Measurements from ENCODE around the gene GALNT16.

Gene GALNT16

DNA sequence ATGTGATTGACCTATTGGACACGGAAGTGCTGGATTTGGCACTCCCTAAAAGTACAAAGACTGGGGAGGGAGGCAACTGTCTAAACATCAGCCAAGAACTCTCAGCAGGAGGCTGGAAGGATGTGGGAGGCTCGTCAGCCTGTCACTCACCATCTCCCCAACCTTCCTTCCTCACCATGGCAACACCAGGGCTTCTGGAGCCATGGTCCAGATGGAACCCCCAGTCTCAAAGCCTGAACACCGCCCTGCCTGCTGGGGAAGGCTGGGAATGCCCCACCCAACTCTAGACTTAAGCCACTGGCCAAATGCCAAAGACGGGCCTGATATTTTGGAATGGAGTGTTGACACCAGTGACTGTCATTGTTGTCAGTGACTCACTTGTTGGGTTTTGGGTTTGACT is 55.3 kb downstream of the GALNT16 start:
- Histone ChIP-seq H3K27me3 (ENCODE audit: insufficient read depth, low read length, poor library complexity, severe bottlenecking) (no peaks in the 10 kb centered on the region), H3K4me1 (ENCODE audit: insufficient read depth, low read length, poor library complexity, severe bottlenecking) (no peaks in the 10 kb centered on the region)

DNA sequence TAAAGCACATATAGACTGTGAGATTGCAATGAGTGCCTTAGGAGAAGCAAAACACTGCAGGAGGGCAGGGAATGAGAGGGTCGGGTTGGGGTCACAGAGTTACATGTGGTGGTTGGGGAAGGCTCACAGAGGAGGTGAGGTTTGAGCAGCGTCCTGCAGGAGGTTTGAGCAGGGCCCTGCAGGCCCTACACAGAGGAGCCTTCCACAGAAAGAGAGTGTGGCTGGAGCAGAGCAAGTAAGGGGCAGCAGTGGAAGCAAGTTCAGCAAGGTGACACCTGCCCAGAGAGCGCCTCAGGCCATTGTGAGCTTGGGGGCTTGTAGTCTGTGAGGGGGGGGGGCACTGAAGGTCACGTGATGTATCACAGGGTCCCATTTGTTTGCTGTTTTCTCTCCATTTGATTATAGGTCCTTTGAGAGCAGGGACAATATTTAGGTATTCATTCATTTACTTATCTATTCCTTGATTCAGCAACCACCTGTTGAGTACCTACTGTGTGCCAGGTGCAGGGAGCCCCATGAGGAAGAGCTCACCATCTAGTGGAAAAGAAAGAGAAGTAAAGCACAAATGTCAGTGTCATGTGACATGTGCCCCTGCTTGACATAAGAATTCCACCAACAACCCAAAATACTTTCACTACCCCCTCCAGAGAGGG is 56.6 kb downstream of the GALNT16 start:
- no peaks in the 10 kb centered on the region for H3F3A ChIP-seq (ENCODE audit: low read depth)
- no peak for TF ChIP-seq CTCF (conservative IDR thresholded peaks at IDR 0.05; ENCODE audit: low read length)
- no peak for TF ChIP-seq EZH2phosphoT487 (IDR thresholded peaks at IDR 0.05; ENCODE audit: borderline replicate concordance)
- no peak overlapping the region for H3K4me2 ChIP-seq (ENCODE audit: low read depth, low read length, poor library complexity, severe bottlenecking)

More for the DNA sequence above, 55.3 kb downstream of the GALNT16 start:
- Histone ChIP-seq H3K36me3 (ENCODE audit: insufficient read depth, low read length) (no peaks in the 10 kb centered on the region), H3K79me2 (ENCODE audit: insufficient read depth, low read length) (no peaks in the 10 kb centered on the region), H3K9me3 (ENCODE audit: insufficient read depth, low read depth, low read length) (no peaks in the 10 kb centered on the region), H3K9ac (ENCODE audit: low read depth, low read length, poor library complexity, severe bottlenecking) (no peak overlapping the region), H3K4me2 (ENCODE audit: low read depth, low read length, poor library complexity, severe bottlenecking) (no peak overlapping the region), H2AFZ (ENCODE audit: low read length) (no peak overlapping the region), H4K20me1 (ENCODE audit: insufficient read depth, low read length, poor library complexity, severe bottlenecking) (no peaks in the 10 kb centered on the region), H3K4me3 (ENCODE audit: low read length, poor library complexity, severe bottlenecking) (no peak overlapping the region), H3F3A (ENCODE audit: low read depth) (no peaks in the 10 kb centered on the region), H3K9me2 (replicated peaks; ENCODE audit: low read depth, low read length) (no peaks in the 10 kb centered on the region)
- TF ChIP-seq CTCF (conservative IDR thresholded peaks at IDR 0.05; ENCODE audit: low read length) (no peak), EZH2phosphoT487 (IDR thresholded peaks at IDR 0.05; ENCODE audit: borderline replicate concordance) (no peak)

GRCh38 chr14:69317102-69317755 is 57.3 kb downstream of the GALNT16 start:
- Histone ChIP-seq H2AFZ (ENCODE audit: low read length) (no peak overlapping the region), H3K4me3 (ENCODE audit: low read length, poor library complexity, severe bottlenecking) (no peak overlapping the region), H3K9ac (ENCODE audit: low read depth, low read length, poor library complexity, severe bottlenecking) (no peak overlapping the region), H3F3A (ENCODE audit: low read depth) (no peaks in the 10 kb centered on the region), H3K4me1 (ENCODE audit: insufficient read depth, low read length, poor library complexity, severe bottlenecking) (no peaks in the 10 kb centered on the region), H3K27me3 (ENCODE audit: insufficient read depth, low read length, poor library complexity, severe bottlenecking) (no peaks in the 10 kb centered on the region), H3K9me3 (ENCODE audit: insufficient read depth, low read depth, low read length) (no peaks in the 10 kb centered on the region), H3K9me2 (replicated peaks; ENCODE audit: low read depth, low read length) (no peaks in the 10 kb centered on the region), H3K79me2 (ENCODE audit: insufficient read depth, low read length) (no peaks in the 10 kb centered on the region), H4K20me1 (ENCODE audit: insufficient read depth, low read length, poor library complexity, severe bottlenecking) (no peaks in the 10 kb centered on the region), H3K36me3 (ENCODE audit: insufficient read depth, low read length) (no peaks in the 10 kb centered on the region), H3K4me2 (ENCODE audit: low read depth, low read length, poor library complexity, severe bottlenecking) (no peak overlapping the region)
- TF ChIP-seq EZH2phosphoT487 (IDR thresholded peaks at IDR 0.05; ENCODE audit: borderline replicate concordance): no peak
- TF ChIP-seq CTCF (conservative IDR thresholded peaks at IDR 0.05; ENCODE audit: low read length): no peak

More for the DNA sequence above, 56.6 kb downstream of the GALNT16 start:
- H3K27me3 ChIP-seq (ENCODE audit: insufficient read depth, low read length, poor library complexity, severe bottlenecking): no peaks in the 10 kb centered on the region
- no peaks in the 10 kb centered on the region for H3K36me3 ChIP-seq (ENCODE audit: insufficient read depth, low read length)
- no peak overlapping the region for H2AFZ ChIP-seq (ENCODE audit: low read length)
- no peak overlapping the region for H3K9ac ChIP-seq (ENCODE audit: low read depth, low read length, poor library complexity, severe bottlenecking)
- no peaks in the 10 kb centered on the region for H3K4me1 ChIP-seq (ENCODE audit: insufficient read depth, low read length, poor library complexity, severe bottlenecking)
- H3K9me3 ChIP-seq (ENCODE audit: insufficient read depth, low read depth, low read length): no peaks in the 10 kb centered on the region
- no peaks in the 10 kb centered on the region for H3K9me2 ChIP-seq (replicated peaks; ENCODE audit: low read depth, low read length)
- H3K79me2 ChIP-seq (ENCODE audit: insufficient read depth, low read length): no peaks in the 10 kb centered on the region
- no peaks in the 10 kb centered on the region for H4K20me1 ChIP-seq (ENCODE audit: insufficient read depth, low read length, poor library complexity, severe bottlenecking)
- H3K4me3 ChIP-seq (ENCODE audit: low read length, poor library complexity, severe bottlenecking): no peak overlapping the region

Data from Loucy (cell line).